ENCODE measurements around the gene TRIM26. TPM values are rescaled to one million over a fixed set of nuclear protein-coding genes. Genes with fewer than 3 reads are reported as not detected.
"Not testable (repeated sequence)": the region's sequence is repeated elsewhere in the genome, so short reads cannot be mapped to it uniquely, and the experiment has no call there.

The TRIM26 gene
- total RNA-seq, 1 experiment from 2014 or later = 36.3 TPM

DNA sequence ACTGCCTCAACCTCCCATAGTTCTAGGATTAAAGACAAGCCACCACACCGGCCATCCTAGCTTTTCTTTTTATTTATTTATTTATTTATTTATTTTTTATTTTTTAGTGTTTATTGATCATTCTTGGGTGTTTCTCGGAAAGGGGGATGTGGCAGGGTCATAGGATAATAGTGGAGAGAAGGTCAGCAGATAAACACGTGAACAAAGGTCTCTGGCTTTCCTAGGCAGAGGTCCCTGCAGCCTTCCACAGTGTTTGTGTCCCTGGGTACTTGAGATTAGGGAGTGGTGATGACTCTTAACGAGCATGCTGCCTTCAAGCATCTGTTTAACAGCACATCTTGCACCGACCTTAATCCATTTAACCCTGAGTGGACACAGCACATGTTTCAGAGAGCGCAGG, 8.2 kb upstream of the TRIM26 start:
- not testable (repeated sequence) for DNase-seq; H3K36me3 ChIP-seq; H3K4me1 ChIP-seq; H3K27me3 ChIP-seq; H3K27ac ChIP-seq; H3K4me3 ChIP-seq; H3K9me3 ChIP-seq (replicated peaks)

GRCh38 chr6:30219244-30219643, 6.0 kb upstream of the TRIM26 start:
- no peaks in the 10 kb centered on the region for H3K27me3 ChIP-seq
- no peak overlapping the region for H3K27ac ChIP-seq
- DNase-seq = peak; percentile 27 to 70
- no peaks in the 10 kb centered on the region for H3K36me3 ChIP-seq
- H3K4me3 ChIP-seq = no peak overlapping the region
- no peaks in the 10 kb centered on the region; the same call in 1 of the 2 replicates for H3K9me3 ChIP-seq (replicated peaks)
- no peaks in the 10 kb centered on the region for H3K4me1 ChIP-seq

GRCh38 chr6:30216096-30216495, 2.9 kb upstream of the TRIM26 start:
- Histone ChIP-seq H3K4me1 (peaks cover 5% of the 10 kb centered on the region; the same call in 1 of the 2 replicates), H3K4me3 (no peak overlapping the region), H3K27ac (no peak overlapping the region), H3K27me3 (no peaks in the 10 kb centered on the region), H3K9me3 (replicated peaks) (no peaks in the 10 kb centered on the region), H3K36me3 (no peaks in the 10 kb centered on the region)
- peak; percentile 34 to 58 for DNase-seq

- Histone ChIP-seq H3K4me3 (peak overlapping the region; percentile 89), H3K4me1 (peaks cover 5% of the 10 kb centered on the region; the same call in 1 of the 2 replicates), H3K27ac (peak overlapping the region; percentile 77; the same call in 1 of the 2 replicates), H3K27me3 (no peaks in the 10 kb centered on the region), H3K9me3 (replicated peaks) (no peaks in the 10 kb centered on the region), H3K36me3 (no peaks in the 10 kb centered on the region)
- DNase-seq = no peak
These were observed 1.4 kb upstream of the TRIM26 start for GRCh38 chr6:30214657-30214982.

DNA sequence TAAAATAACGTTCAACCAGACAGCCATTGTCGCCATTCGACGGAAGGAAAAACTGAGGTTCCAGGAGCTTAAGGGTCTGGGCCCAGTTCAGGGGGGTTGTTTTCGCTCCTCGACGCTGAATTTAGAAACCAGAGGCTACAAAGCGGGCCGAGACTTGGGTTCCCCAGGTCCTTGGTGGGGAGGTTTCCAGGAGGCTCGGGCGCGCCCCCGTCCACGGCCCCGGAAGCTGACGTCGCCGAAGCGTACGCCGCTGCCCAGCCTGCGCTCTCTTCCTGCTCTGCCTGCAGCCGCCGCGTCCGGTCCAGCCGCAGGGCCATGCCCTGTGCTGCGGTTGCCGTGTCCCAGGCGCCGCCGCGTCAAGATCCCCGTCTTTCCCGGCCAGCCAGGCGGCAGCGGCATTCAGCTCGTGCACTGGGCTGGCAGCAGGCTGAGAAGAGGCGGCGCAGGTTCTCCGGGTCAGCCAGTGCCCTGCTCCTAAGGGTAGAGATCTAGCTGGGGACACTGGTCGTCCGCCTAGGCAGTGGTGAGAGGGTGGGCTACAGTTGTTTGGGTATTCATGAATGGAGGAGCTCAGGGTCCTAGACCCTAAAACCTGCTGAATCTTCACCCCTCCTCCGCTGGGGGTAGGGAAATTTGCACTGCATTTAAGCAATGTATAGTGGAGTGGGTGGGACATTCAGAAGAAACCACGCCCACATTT, 901 bp upstream of the TRIM26 start:
- Histone ChIP-seq H3K27ac (peak overlapping the region; percentile 77), H3K36me3 (no peaks in the 10 kb centered on the region), H3K27me3 (no peaks in the 10 kb centered on the region), H3K9me3 (replicated peaks) (no peaks in the 10 kb centered on the region), H3K4me3 (peak overlapping the region; percentile 89), H3K4me1 (peaks cover 8% of the 10 kb centered on the region; the same call in 1 of the 2 replicates)
- peak; percentile 65 to 68 for DNase-seq

DNA sequence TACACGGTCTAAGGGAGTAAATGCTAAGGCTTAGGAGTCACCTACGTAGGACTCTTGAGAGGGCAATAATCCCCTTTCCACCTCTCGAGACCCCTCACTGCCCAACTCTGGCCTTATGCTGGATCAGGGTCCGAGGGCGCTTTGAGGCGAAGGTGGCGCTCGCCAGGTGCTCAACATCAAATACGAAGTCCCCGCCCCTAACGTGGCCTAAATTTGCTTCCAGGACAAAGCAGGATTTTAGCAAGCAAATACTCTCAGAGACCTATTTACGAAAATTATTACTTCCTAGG, 406 bp upstream of the TRIM26 start:
- peaks cover 10% of the 10 kb centered on the region; the same call in 1 of the 2 replicates for H3K4me1 ChIP-seq
- H3K27ac ChIP-seq = peak overlapping the region; percentile 77
- DNase-seq = no peak

GRCh38 chr6:30211899-30212298, 1.3 kb downstream of the TRIM26 start:
- H3K4me3 ChIP-seq = peak overlapping the region; percentile 89
- no peaks in the 10 kb centered on the region for H3K36me3 ChIP-seq
- peaks cover 22% of the 10 kb centered on the region for H3K4me1 ChIP-seq
- no peaks in the 10 kb centered on the region for H3K9me3 ChIP-seq (replicated peaks)
- H3K27ac ChIP-seq = no peak overlapping the region
- DNase-seq = no peak
- no peaks in the 10 kb centered on the region for H3K27me3 ChIP-seq

More for the DNA sequence above, 406 bp upstream of the TRIM26 start:
- Histone ChIP-seq H3K4me3 (peak overlapping the region; percentile 89), H3K36me3 (no peaks in the 10 kb centered on the region), H3K27me3 (no peaks in the 10 kb centered on the region), H3K9me3 (replicated peaks) (no peaks in the 10 kb centered on the region)

- Histone ChIP-seq H3K4me3 (no peak overlapping the region), H3K9me3 (replicated peaks) (no peaks in the 10 kb centered on the region), H3K36me3 (no peaks in the 10 kb centered on the region), H3K27ac (no peak overlapping the region), H3K4me1 (peaks cover 28% of the 10 kb centered on the region), H3K27me3 (no peaks in the 10 kb centered on the region)
- DNase-seq = no peak
These were observed 1.9 kb downstream of the TRIM26 start for GRCh38 chr6:30211306-30211705.

DNA sequence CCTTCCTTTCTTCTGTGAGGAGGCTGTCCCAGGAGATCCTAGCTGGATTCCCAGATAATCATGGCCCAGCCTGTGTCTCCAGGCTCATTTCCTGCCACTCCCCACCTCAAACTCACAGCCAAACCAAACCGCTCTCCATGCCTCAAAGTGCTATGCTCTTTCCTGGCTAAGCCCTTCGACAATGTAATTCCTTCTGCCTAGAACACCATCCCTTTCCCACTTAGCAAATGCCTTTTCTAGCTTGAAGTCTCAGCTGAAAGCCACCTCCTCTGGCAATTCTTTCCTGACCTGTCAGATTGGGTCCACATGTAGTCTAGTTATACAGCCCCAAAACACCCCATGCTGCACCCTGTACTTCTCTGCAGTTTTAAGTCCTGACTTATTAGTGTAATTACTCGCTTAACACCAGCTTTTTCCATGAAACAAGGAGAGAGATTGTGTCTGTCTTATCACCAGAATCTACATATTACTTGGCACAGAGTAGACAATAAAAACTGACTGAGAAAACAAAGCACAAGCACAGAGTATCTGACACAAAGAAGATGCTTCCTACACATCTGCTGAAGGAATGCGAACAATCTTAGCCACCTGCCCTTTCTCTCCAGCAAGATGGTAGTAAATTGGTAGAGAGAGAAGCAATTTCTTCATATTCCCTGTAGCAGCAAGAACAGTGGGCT, 5.4 kb downstream of the TRIM26 start:
- H3K27ac ChIP-seq = peak overlapping the region; percentile 1
- DNase-seq = peak in 1 of 2 experiments; percentile 48
- H3K36me3 ChIP-seq = no peaks in the 10 kb centered on the region

DNA sequence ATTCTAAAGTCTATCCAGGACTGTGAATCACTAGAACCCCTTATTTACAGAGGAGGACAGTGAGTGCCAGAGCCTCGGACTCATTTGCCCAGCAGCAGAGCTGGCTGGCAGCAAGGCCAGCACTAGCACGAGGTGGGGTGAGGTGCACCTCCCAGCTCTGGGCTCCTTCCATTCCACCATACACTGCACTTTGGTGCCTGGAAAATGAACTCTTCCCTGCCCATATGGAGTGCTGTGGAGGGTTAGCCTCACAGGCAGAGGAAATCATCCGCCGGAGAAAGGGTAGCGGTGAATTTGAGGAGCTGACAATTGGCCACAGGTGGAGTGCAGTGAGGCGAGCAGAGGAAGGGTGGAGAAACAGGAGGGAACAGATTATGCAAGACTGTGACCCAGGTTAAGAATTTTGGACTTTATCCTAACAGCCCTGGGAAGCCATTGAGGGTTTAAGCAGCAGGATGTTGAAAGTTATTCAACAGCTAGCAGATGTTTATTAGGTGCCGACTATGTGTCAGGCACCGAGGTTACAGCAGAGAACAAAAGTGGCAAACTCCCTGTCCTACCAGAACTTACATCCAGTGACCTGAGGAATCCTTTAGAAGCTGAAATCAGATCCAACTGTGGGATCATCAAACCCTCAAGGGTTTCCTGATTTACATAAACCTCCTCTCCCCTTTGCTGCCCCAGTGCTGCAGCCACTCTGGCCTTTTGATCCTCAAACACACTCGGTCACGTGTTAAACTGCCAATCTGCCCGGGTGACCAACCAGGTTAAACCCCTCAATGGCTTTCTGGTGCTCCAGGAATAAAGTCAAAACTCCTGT, 6.2 kb downstream of the TRIM26 start:
- Histone ChIP-seq H3K4me1 (peaks cover 33% of the 10 kb centered on the region), H3K27me3 (no peaks in the 10 kb centered on the region), H3K36me3 (no peaks in the 10 kb centered on the region), H3K9me3 (replicated peaks) (no peaks in the 10 kb centered on the region), H3K4me3 (no peak overlapping the region), H3K27ac (peak overlapping the region; percentile 1)
- DNase-seq = peak; percentile 35 to 66

More for the DNA sequence above, 5.4 kb downstream of the TRIM26 start:
- Histone ChIP-seq H3K4me3 (no peak overlapping the region), H3K27me3 (no peaks in the 10 kb centered on the region), H3K9me3 (replicated peaks) (no peaks in the 10 kb centered on the region), H3K4me1 (peaks cover 33% of the 10 kb centered on the region)

GRCh38 chr6:30206152-30206551, 7.1 kb downstream of the TRIM26 start:
- H3K4me3 ChIP-seq = no peak overlapping the region
- DNase-seq = peak; percentile 22 to 34
- H3K9me3 ChIP-seq (replicated peaks) = no peaks in the 10 kb centered on the region
- H3K27me3 ChIP-seq = no peaks in the 10 kb centered on the region
- peaks cover 1% of the 10 kb centered on the region; the same call in 1 of the 2 replicates for H3K36me3 ChIP-seq
- H3K4me1 ChIP-seq = peaks cover 28% of the 10 kb centered on the region
- H3K27ac ChIP-seq = no peak overlapping the region

DNA sequence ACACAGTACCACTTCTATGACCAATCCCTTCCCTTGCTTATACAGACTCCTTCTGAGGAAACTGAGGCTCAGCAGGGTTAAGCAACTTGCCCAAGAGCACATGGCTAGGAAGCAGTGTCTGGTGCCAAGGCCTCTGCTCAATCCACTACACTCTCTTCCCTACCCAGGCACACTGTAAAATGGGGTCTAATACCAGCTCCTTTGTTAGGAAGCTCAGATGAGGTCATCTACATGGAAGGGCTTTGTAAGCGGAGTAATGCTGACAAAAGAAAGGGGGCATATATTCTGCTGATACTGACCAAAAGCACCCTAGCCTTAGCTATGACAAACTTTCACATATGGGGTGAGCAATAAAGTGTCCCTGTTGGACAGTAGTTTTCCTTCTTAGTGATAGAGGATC, 9.1 kb downstream of the TRIM26 start:
- no peaks in the 10 kb centered on the region for H3K27me3 ChIP-seq
- DNase-seq = no peak
- peaks cover 25% of the 10 kb centered on the region for H3K4me1 ChIP-seq
- no peak overlapping the region for H3K27ac ChIP-seq
- H3K9me3 ChIP-seq (replicated peaks) = no peaks in the 10 kb centered on the region
- H3K4me3 ChIP-seq = no peak overlapping the region
- peaks cover 11% of the 10 kb centered on the region for H3K36me3 ChIP-seq

DNA sequence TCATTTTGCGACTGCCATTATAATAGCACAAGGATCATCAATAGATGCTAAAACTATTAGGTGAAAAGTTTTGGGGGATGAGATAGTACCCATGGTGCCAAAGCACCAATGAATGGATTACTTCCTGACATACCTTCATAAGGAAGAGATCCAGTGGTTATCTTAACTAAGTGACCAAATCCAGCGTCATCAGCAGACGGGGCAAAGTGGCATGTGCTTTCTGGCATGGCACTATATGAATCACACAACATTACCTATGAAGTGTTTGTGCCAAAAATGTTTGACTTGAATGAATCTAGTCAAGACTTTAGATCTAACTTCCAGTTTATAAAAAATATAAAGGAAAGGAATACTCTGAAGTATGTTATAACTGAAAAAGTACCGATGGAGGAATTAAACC, 10.8 kb downstream of the TRIM26 start:
- no peaks in the 10 kb centered on the region for H3K9me3 ChIP-seq (replicated peaks)
- H3K4me3 ChIP-seq = no peak overlapping the region
- H3K27ac ChIP-seq = no peak overlapping the region
- no peak for DNase-seq
- peaks cover 15% of the 10 kb centered on the region for H3K4me1 ChIP-seq
- peaks cover 19% of the 10 kb centered on the region for H3K36me3 ChIP-seq
- H3K27me3 ChIP-seq = no peaks in the 10 kb centered on the region

- no peak overlapping the region for H3K27ac ChIP-seq
- H3K4me3 ChIP-seq = no peak overlapping the region
- H3K4me1 ChIP-seq = no peaks in the 10 kb centered on the region
- DNase-seq = no peak
- no peaks in the 10 kb centered on the region for H3K27me3 ChIP-seq
- H3K9me3 ChIP-seq (replicated peaks) = no peaks in the 10 kb centered on the region
- H3K36me3 ChIP-seq = peaks cover 21% of the 10 kb centered on the region
These were observed 12.5 kb downstream of the TRIM26 start for GRCh38 chr6:30200551-30201281.
